ENCODE results near the gene DNLZ. TPM values are rescaled to one million over a fixed set of nuclear protein-coding genes. Genes with fewer than 3 reads are reported as not detected.

DNLZ gene
- total RNA-seq, 1 donor from 2014 or later, result 31.0 TPM

DNA sequence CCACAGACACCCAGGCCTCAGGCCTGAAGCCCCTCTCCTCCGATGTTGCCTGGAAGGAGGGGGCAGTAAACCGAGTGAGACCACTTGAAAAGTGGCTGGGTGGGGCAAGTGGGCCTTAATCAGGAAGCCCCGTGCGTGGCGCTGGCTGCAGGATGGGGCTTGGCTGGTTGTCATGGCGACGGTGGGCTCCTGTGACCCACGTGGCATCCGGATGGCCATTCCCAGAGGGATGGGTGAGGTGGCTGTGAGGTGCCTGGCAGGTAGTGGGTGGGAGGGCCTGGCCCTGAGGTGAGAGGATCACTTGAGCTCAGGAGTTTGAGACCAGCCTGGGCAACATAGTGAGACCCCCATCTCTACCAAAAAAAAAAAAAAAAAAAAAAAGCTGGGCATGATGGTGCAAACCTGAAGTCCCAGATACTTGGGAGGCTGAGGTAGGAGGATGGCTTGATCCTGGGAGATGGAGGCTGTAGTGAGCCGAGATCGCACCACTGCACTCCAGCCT is 31.0 kb downstream of the DNLZ start:
- Mint-ChIP-seq H3K4me3 (ENCODE audit: low read depth) (no peak overlapping the region), H3K4me1 (ENCODE audit: low read depth) (peaks cover 5% of the 10 kb centered on the region), H3K36me3 (ENCODE audit: low read depth) (no peaks in the 10 kb centered on the region), H3K27me3 (ENCODE audit: low read depth) (no peaks in the 10 kb centered on the region), H3K9me3 (no peaks in the 10 kb centered on the region), H3K27ac (no peak overlapping the region)
- no peak for DNase-seq (ENCODE audit: low spot score)
- intact Hi-C loops (cut with micrococcal nuclease), result no loop called here

DNA sequence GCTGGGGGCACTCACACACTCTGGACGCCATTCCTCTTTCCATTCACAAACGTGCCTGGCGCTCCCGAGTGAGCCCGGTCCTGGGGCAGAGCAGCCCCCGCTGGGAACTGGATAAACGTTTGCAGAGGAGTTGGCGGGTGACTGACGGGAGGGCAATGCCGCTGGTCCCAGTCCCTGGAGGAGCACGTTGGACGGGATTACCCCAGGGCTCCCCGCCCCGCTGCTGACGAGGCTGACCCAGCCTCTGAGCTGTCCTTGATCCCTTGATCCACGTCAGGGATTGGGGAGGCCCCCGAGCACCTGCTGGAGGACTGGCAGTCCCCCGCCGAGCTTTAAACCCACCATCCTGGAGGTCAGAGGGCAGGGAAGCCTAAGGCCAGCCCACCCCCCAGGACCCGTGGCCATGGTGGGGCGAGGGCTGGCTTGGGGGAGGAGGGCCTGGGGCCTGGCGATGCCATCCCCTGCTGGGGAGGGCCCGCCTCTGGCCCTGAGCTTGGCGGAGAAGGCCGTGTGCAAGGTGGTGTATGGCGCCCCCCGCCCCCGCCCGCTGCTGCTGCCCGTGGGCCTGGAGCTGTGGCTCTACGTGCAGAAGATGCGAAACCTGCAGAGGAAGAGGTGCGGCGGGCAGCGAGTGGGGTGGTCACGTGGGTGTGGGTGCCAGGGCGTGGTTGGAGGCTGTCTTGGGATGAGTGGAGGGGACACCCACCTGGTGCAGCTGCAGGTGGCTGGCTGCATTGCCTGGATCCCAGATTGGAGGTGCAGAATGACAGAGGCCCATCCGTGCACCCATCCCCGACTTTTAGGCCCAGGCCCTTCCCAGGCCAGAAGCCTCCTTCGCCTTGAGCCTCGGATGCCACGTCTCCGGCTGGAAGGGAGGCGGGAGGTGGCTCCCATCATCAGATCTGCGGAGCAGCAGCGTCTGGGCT is 31.7 kb downstream of the DNLZ start:
- Mint-ChIP-seq H3K36me3 (ENCODE audit: low read depth) (no peaks in the 10 kb centered on the region), H3K27ac (no peak overlapping the region), H3K27me3 (ENCODE audit: low read depth) (no peaks in the 10 kb centered on the region), H3K4me3 (ENCODE audit: low read depth) (no peak overlapping the region), H3K4me1 (ENCODE audit: low read depth) (peaks cover 5% of the 10 kb centered on the region), H3K9me3 (no peaks in the 10 kb centered on the region)
- intact Hi-C loops (cut with micrococcal nuclease), result no loop called here
- DNase-seq (ENCODE audit: low spot score), result no peak

DNA sequence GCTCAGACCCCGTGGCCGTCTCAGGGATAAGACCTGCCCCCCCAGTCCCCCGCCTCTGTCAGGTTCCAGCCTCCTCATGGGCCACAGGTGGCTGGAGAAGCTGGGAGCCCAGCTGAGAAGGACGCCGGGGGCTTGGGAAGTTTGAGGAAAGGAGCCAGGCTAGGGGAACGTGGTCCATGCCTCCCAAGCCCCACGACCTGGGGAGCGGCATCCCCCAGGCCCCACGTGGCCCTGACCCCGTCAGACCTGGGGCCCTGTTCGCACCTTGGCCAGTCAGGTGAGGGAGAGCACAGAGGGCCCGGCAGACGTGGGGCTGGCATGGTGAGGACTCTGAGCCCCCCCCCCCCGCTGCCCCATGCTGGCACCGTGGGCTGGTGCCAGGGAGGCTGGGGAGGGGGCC is 32.5 kb downstream of the DNLZ start:
- H3K27ac Mint-ChIP-seq, result no peak overlapping the region
- H3K4me1 Mint-ChIP-seq (ENCODE audit: low read depth), result peaks cover 5% of the 10 kb centered on the region
- DNase-seq (ENCODE audit: low spot score), result no peak
- H3K27me3 Mint-ChIP-seq (ENCODE audit: low read depth), result no peaks in the 10 kb centered on the region
- intact Hi-C loops (cut with micrococcal nuclease), result no loop called here
- no peak overlapping the region for H3K4me3 Mint-ChIP-seq (ENCODE audit: low read depth)
- H3K9me3 Mint-ChIP-seq, result no peaks in the 10 kb centered on the region
- no peaks in the 10 kb centered on the region for H3K36me3 Mint-ChIP-seq (ENCODE audit: low read depth)

DNA sequence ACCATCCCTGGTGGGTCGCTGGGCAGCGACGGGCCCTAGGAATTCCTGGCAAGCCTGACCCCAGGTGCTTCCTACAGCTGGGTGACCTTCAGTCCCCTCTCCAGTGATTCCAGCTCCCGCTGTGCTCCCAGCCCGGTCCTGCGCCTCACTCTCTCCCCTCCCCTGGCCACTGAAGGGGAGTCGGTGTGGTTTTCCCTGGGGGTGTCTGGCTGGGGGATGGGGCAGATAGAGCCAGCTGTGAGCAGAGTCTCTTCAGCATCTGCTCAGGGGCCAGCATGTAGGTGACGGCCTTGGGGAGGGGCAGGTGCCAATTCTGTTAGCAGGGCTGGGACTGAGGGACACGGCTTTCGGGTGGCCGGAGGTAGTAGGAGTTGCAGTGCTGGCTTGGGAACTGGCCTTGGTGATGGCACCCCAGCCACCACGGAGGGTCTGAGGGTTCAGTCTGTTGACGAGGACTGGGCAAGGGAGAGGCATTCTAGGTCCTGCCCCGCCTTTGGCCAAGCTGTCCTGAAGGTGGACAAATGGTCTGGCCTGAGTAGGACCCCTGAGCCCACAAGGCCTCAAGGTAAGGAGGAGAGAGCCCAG is 33.0 kb downstream of the DNLZ start:
- H3K4me3 Mint-ChIP-seq (ENCODE audit: low read depth), result no peak overlapping the region
- no peak overlapping the region for H3K27ac Mint-ChIP-seq
- intact Hi-C loops (cut with micrococcal nuclease), result no loop called here

DNA sequence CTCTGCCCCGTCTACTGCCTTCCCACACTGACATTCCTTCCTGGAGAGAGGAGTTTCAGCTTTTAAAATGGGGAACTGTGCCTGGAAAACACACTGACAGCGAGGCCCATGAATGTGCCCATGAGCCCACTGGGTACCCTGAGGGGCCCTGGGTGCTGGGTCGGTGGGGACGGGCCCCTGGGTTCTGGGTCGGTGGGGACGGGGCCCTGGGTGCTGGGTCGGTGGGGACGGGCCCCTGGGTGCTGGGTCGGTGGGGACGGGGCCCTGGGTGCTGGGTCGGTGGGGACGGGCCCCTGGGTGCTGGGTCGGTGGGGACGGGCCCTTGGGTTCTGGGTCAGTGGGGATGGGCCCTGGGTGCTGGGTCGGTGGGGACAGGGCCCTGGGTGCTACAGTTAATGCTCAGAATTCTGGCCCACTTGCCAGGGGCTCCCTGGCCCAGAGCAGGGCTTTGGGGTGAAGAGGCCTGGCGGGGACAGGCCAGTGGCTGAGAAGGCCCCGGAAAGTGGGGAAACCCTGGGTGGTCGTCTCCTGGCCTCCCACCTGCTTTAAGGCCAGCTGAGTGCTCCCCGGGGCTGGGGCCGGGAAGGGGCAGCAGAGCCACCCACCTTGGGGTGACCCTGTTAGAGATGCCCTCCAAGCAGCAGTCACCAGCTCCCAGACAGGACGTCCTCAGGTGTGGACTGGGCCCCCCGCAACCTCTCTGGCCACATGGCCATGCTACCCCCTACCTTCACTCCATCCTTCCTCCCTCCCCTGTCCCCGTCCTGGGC is 33.7 kb downstream of the DNLZ start:
- intact Hi-C loops (cut with micrococcal nuclease), result loop anchor here (10.0 kb wide), 1 partner anchor 75 kb away; the partner anchor contains the start of gene SNAPC4
- no peaks in the 10 kb centered on the region for H3K27me3 Mint-ChIP-seq (ENCODE audit: low read depth)
- H3K4me1 Mint-ChIP-seq (ENCODE audit: low read depth), result peaks cover 5% of the 10 kb centered on the region
- no peak overlapping the region for H3K27ac Mint-ChIP-seq
- DNase-seq (ENCODE audit: low spot score), result no peak
- H3K36me3 Mint-ChIP-seq (ENCODE audit: low read depth), result no peaks in the 10 kb centered on the region
- H3K4me3 Mint-ChIP-seq (ENCODE audit: low read depth), result no peak overlapping the region
- no peaks in the 10 kb centered on the region for H3K9me3 Mint-ChIP-seq

More for the DNA sequence above, 33.0 kb downstream of the DNLZ start:
- H3K27me3 Mint-ChIP-seq (ENCODE audit: low read depth), result no peaks in the 10 kb centered on the region
- no peak for DNase-seq (ENCODE audit: low spot score)
- H3K9me3 Mint-ChIP-seq, result no peaks in the 10 kb centered on the region
- peaks cover 5% of the 10 kb centered on the region for H3K4me1 Mint-ChIP-seq (ENCODE audit: low read depth)
- no peaks in the 10 kb centered on the region for H3K36me3 Mint-ChIP-seq (ENCODE audit: low read depth)

DNA sequence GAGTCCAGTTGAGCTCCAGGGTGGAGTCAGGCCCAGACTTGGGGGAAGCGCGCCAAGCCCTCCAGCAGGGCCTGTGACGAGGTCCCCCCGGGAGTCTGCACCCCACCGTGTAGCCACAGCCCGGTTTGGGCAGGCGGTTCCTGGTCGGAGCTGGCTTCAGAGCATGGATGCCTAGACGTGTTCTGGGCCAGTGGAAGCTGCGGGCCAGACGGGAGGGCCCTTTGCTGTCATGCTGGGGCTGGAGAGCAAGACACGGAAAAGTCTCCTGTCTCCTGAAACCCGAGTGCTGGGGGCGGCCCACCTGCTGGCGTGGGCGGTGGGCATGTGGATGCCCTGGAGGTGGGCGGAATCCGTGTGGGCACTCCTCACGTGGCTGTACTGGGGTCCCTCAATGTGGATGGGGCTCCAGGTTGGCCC is 34.3 kb downstream of the DNLZ start:
- DNase-seq (ENCODE audit: low spot score), result no peak
- H3K27me3 Mint-ChIP-seq (ENCODE audit: low read depth), result no peaks in the 10 kb centered on the region
- no peaks in the 10 kb centered on the region for H3K9me3 Mint-ChIP-seq
- peaks cover 5% of the 10 kb centered on the region for H3K4me1 Mint-ChIP-seq (ENCODE audit: low read depth)
- no peak overlapping the region for H3K27ac Mint-ChIP-seq
- H3K4me3 Mint-ChIP-seq (ENCODE audit: low read depth), result no peak overlapping the region
- intact Hi-C loops (cut with micrococcal nuclease), result loop anchor here (10.0 kb wide), 1 partner anchor 76 kb away; the partner anchor contains the start of gene SNAPC4
- no peaks in the 10 kb centered on the region for H3K36me3 Mint-ChIP-seq (ENCODE audit: low read depth)

DNA sequence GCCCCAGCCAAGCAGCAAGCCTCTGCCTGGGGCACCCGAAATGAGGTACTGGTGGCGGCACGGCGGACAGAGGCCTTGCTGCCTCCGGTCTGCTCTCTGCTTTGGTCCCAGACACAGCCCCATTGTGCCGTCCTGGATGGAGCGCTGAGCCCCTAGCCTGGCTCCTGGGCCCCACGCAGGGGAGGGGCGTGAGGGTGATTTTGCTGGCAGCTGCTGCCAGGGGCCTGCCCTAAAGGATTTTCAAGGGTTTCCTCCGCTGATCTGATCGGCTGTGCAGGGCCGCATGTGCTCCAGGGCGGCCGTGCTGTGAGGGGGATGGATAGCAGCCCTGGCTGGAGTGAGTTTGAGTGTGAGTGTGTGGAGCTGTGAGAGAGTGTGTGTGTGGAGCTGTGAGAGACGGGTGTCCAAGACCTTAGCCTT is 34.9 kb downstream of the DNLZ start:
- Mint-ChIP-seq H3K27me3 (ENCODE audit: low read depth) (no peaks in the 10 kb centered on the region), H3K36me3 (ENCODE audit: low read depth) (no peaks in the 10 kb centered on the region), H3K4me3 (ENCODE audit: low read depth) (peak overlapping the region; percentile 48), H3K9me3 (no peaks in the 10 kb centered on the region), H3K4me1 (ENCODE audit: low read depth) (peaks cover 5% of the 10 kb centered on the region), H3K27ac (no peak overlapping the region)
- intact Hi-C loops (cut with micrococcal nuclease), result loop anchor here (10.0 kb wide), 1 partner anchor 76 kb away; the partner anchor contains the start of gene SNAPC4
- no peak for DNase-seq (ENCODE audit: low spot score)

DNA sequence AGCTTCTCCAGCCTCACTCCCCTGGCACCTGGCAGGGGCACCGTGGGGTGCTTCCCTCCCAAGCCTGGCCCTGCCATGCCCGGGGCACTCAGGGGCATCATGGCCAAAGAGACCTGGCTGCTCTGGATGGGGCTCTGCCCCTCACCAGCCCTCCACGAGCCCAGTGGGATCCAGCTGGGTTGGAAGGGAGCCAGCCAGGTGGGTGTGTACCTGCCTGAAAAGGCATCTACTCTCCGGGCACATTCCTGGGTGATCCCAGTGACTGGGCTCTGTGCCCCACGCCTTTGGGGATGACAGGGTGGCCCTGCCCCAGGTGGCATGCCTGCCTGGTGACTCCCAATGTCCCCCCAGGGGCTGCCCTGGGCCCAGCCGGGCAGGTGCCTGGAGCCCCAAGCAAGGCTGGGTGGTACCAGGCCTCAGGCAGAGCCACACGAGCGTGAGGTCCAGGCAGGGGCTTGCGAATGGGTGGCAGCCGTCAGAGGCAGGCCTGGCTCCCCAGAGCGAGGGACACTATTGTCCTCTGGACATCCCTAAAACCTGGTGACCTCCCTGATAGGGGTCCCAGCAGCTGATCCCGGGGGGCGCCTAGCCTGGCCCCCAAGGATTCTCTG is 35.4 kb downstream of the DNLZ start:
- Mint-ChIP-seq H3K4me1 (ENCODE audit: low read depth) (peaks cover 5% of the 10 kb centered on the region), H3K36me3 (ENCODE audit: low read depth) (no peaks in the 10 kb centered on the region), H3K9me3 (no peaks in the 10 kb centered on the region), H3K27ac (no peak overlapping the region), H3K4me3 (ENCODE audit: low read depth) (peak overlapping the region; percentile 48), H3K27me3 (ENCODE audit: low read depth) (no peaks in the 10 kb centered on the region)
- no peak for DNase-seq (ENCODE audit: low spot score)
- intact Hi-C loops (cut with micrococcal nuclease), result loop anchor here (10.0 kb wide), 1 partner anchor 77 kb away; the partner anchor contains the start of gene SNAPC4

DNA sequence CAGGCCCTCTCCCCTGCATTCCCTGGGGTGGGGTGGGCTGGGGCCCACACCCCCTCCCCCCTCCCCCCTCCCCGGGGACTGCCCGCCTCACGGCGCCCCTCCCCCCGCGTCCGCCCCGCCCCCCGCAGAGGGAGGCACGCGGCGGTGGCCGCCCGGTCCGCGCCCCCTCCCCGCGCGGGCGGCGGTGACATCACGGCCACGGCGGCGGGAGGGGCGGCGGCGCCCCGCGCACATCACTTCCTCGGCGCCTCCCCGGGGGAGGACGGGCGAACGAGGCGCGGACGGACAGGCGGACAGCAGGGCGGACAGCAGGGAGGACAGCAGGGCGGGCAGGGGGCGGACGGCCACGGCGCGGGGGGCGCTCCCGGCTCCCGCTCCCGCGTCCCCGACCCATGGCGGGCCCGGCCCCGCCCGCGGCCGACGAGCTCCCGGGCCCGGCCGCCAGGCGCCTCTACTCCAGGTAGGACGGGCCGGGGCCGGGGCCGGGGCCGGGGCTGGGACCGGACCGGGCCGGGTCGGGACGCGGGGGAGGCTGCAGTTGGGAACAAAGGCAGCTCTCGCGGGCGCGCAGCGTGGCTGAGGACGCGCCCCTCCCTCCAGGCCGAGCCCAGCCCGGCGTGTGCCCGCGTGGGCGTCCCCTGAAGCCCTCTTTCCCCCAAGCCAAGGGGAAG is 36.1 kb downstream of the DNLZ start, which contains the start of gene GPSM1:
TSS of gene GPSM1 (plus strand) at position 236 of the 671 bp plus-strand sequence. CDS start at position 393, 157 bp downstream.
- peaks cover 5% of the 10 kb centered on the region for H3K4me1 Mint-ChIP-seq (ENCODE audit: low read depth)
- peak within 1 kb of the TSS; percentile 55 for H3K27ac Mint-ChIP-seq
- peak; percentile 47 for DNase-seq (ENCODE audit: low spot score)
- no peaks in the 10 kb centered on the region for H3K9me3 Mint-ChIP-seq
- no peaks in the 10 kb centered on the region for H3K27me3 Mint-ChIP-seq (ENCODE audit: low read depth)
- intact Hi-C loops (cut with micrococcal nuclease), result loop anchor here (10.0 kb wide), 1 partner anchor 77 kb away; the partner anchor contains the start of gene SNAPC4
- H3K36me3 Mint-ChIP-seq (ENCODE audit: low read depth), result no peaks in the 10 kb centered on the region
- peak within 1 kb of the TSS; percentile 69 for H3K4me3 Mint-ChIP-seq (ENCODE audit: low read depth)

DNA sequence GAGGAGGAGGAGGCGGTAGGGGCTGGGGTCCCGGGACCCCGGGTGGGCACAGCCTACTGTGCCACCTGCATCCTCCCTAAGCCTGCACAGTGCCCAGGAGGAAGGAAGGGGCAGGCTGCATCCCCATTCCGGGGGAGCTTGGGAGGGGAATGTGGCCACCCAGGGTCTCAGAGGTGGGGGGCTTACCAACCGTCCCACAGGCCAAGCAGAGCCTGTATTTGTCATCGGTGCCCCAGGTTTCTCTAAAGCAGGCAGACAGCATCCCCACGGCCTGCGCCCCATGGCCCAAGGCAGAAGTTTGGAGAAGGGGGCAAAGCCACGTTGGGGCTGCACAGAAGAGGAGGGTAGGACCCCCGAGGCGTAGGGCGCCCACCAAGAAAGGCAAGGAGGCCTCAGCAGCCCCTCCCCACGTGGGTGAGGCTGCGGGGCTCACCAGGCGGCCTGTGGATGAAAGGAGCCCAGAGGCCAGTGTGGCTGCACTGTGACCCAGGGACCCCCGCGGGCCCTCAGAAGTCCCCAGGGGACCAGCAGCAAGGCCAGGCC is 36.7 kb downstream of the DNLZ start:
- H3K9me3 Mint-ChIP-seq, result no peaks in the 10 kb centered on the region
- intact Hi-C loops (cut with micrococcal nuclease), result loop anchor here (10.0 kb wide), 1 partner anchor 78 kb away; the partner anchor contains the start of gene SNAPC4
- peak overlapping the region; percentile 55 for H3K27ac Mint-ChIP-seq
- no peaks in the 10 kb centered on the region for H3K27me3 Mint-ChIP-seq (ENCODE audit: low read depth)
- H3K4me1 Mint-ChIP-seq (ENCODE audit: low read depth), result peaks cover 5% of the 10 kb centered on the region
- no peak for DNase-seq (ENCODE audit: low spot score)
- H3K4me3 Mint-ChIP-seq (ENCODE audit: low read depth), result peak overlapping the region; percentile 69
- no peaks in the 10 kb centered on the region for H3K36me3 Mint-ChIP-seq (ENCODE audit: low read depth)

DNA sequence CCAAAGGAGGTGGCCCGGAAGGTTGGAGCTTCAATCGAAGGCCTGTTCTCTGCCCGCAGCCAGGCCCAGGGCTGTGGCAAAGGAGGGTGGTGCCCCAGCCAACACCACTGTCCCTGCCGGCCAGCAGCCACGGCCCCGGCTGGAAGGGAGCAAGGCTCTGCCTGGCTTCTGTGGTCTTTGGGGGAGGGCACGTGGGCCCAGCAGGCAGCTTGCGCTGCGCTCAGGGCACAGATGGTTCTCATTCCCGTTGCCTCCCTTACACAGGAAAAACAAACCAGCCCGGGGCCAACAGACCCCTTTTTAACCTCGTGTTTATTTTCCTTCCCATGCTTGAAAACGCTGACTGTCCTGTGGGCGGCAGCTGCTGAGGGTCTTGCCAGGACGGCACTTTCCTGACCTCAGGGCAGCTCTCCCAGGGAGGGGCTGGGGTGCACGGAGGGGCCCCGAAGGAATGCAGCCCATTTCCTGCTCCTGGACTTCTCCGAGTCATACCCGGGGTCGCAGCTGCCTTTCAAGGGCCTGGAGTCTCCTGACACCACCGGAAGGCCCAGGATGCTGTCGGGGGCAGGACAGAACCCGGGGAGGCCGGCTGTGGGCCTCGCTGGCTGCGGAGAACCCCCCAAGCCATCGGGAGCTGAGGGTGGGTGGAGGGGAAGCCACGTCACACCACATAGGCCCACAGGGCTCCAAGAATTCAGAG is 37.3 kb downstream of the DNLZ start:
- no peaks in the 10 kb centered on the region for H3K36me3 Mint-ChIP-seq (ENCODE audit: low read depth)
- no peak for DNase-seq (ENCODE audit: low spot score)
- intact Hi-C loops (cut with micrococcal nuclease), result loop anchor here (10.0 kb wide), 1 partner anchor 79 kb away; the partner anchor contains the start of gene SNAPC4
- H3K4me1 Mint-ChIP-seq (ENCODE audit: low read depth), result peaks cover 5% of the 10 kb centered on the region
- no peaks in the 10 kb centered on the region for H3K9me3 Mint-ChIP-seq
- H3K27ac Mint-ChIP-seq, result no peak overlapping the region
- H3K4me3 Mint-ChIP-seq (ENCODE audit: low read depth), result peak overlapping the region; percentile 69
- H3K27me3 Mint-ChIP-seq (ENCODE audit: low read depth), result no peaks in the 10 kb centered on the region

Data from activated T-helper 2 cell treated with anti-CD3 and anti-CD28 coated beads, Interferon-gamma antibody, Interleukin-2, Interleukin-4, amounts not matched to agents 10 μg/mL and 5 μg/mL and 100 μg/mL, durations not matched to agents 14 hours and 24 hours and 36 hours (primary cell).